Measurements from ENCODE around the gene HAVCR1.

Gene HAVCR1

GRCh38 chr5:157085930-157086329 is 27.0 kb upstream of the HAVCR1 start:
- TF ChIP-seq CTCF (IDR thresholded peaks at IDR 0.05; ENCODE audit: low read depth, low read length, missing control alignments): no peak
- H3K4me3 ChIP-seq (replicated peaks; ENCODE audit: low read depth, low read length): no peak overlapping the region
- DNase-seq (ENCODE audit: extremely low read depth, low read depth): no peak

- DNase-seq (ENCODE audit: extremely low read depth, low read depth): no peak
- no peak for TF ChIP-seq CTCF (IDR thresholded peaks at IDR 0.05; ENCODE audit: low read depth, low read length, missing control alignments)
- no peak overlapping the region for H3K4me3 ChIP-seq (replicated peaks; ENCODE audit: low read depth, low read length)
These were observed 21.4 kb upstream of the HAVCR1 start for GRCh38 chr5:157080286-157080685.

GRCh38 chr5:157076558-157076957 is 17.6 kb upstream of the HAVCR1 start:
- peak; percentile 16 for DNase-seq (ENCODE audit: extremely low read depth, low read depth)
- no peak for TF ChIP-seq CTCF (IDR thresholded peaks at IDR 0.05; ENCODE audit: low read depth, low read length, missing control alignments)
- H3K4me3 ChIP-seq (replicated peaks; ENCODE audit: low read depth, low read length): no peak overlapping the region

- no peak overlapping the region for H3K4me3 ChIP-seq (replicated peaks; ENCODE audit: low read depth, low read length)
These were observed 13.6 kb upstream of the HAVCR1 start for GRCh38 chr5:157072508-157072907.

GRCh38 chr5:157069949-157070348 is 11.0 kb upstream of the HAVCR1 start:
- H3K4me3 ChIP-seq (replicated peaks; ENCODE audit: low read depth, low read length): no peak overlapping the region
- no peak for DNase-seq (ENCODE audit: extremely low read depth, low read depth)
- TF ChIP-seq CTCF (IDR thresholded peaks at IDR 0.05; ENCODE audit: low read depth, low read length, missing control alignments): no peak

More at GRCh38 chr5:157072508-157072907, 13.6 kb upstream of the HAVCR1 start:
- no peak for DNase-seq (ENCODE audit: extremely low read depth, low read depth)
- TF ChIP-seq CTCF (IDR thresholded peaks at IDR 0.05; ENCODE audit: low read depth, low read length, missing control alignments): no peak

GRCh38 chr5:157068785-157069184 is 9.9 kb upstream of the HAVCR1 start:
- no peak for DNase-seq (ENCODE audit: extremely low read depth, low read depth)
- TF ChIP-seq CTCF (IDR thresholded peaks at IDR 0.05; ENCODE audit: low read depth, low read length, missing control alignments): no peak
- H3K4me3 ChIP-seq (replicated peaks; ENCODE audit: low read depth, low read length): no peak overlapping the region

GRCh38 chr5:157068339-157068738 is 9.4 kb upstream of the HAVCR1 start:
- no peak for TF ChIP-seq CTCF (IDR thresholded peaks at IDR 0.05; ENCODE audit: low read depth, low read length, missing control alignments)
- DNase-seq (ENCODE audit: extremely low read depth, low read depth): no peak
- no peak overlapping the region for H3K4me3 ChIP-seq (replicated peaks; ENCODE audit: low read depth, low read length)
